GM12873 (cell line): ENCODE data around the gene TLX3.

Experiments
- CTCF ChIP-seq: IDR thresholded peaks from 2 replicates; pipeline ENCODE4 v1.5.1; 2012; ENCODE audit warnings: low read depth, mild to moderate bottlenecking, moderate library complexity, low read length, control low read depth; ENCODE audit not compliant: insufficient read depth; ENCODE audit errors: missing control alignments

Gene TLX3

GRCh38 chr5:171291371-171291770 is 17.7 kb upstream of the TLX3 start:
- no peak for TF ChIP-seq CTCF

- TF ChIP-seq CTCF: no peak
Observed at GRCh38 chr5:171295299-171295698, 13.7 kb upstream of the TLX3 start.

- TF ChIP-seq CTCF: no peak
Observed at GRCh38 chr5:171295801-171296200, 13.2 kb upstream of the TLX3 start.

GRCh38 chr5:171299228-171299627 is 9.8 kb upstream of the TLX3 start:
- no peak for TF ChIP-seq CTCF

- no peak for TF ChIP-seq CTCF
Observed at GRCh38 chr5:171299851-171300250, 9.2 kb upstream of the TLX3 start.

GRCh38 chr5:171300358-171300757 is 8.7 kb upstream of the TLX3 start:
- no peak for TF ChIP-seq CTCF

DNA sequence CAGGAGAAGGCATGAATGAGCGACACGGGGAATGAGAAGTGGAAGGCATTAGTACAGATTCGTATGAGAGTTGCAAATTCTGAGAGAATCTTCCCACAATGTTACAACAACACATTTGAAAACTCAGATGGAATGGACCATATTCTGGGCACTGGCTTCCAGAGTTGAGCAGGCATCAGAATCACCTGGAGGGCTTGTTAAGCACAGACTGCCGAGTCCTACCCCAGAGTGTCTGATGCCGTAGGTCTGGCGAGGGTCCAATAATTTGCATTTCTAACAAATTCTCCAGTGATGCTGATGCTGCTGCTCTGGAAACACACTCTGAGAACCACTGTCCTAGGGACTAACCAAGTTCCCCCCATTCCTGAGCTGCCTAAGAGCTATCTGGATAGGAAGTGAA is 2.9 kb upstream of the TLX3 start:
- TF ChIP-seq CTCF: no peak
